GM19455 (cell line): ENCODE data around the gene THOC7.

Source experiments
- ATAC-seq: cut with Tn5 transposase; IDR thresholded peaks from one replicate; pipeline ENCODE4 v1.9.1; 2021; ENCODE audit not compliant: unreplicated experiment

The THOC7 gene

GRCh38 chr3:63863150-63864007 is at the start of gene THOC7, which contains the start of gene ATXN7:
TSS of gene THOC7 (minus strand) at chr3:63863805. CDS start at chr3:63863790, 15 bp downstream.
TSS of gene ATXN7 (plus strand) at chr3:63863867. CDS start at chr3:63912599, 48,732 bp downstream.
- ATAC-seq: peak; percentile 78

- peak; percentile 9 for ATAC-seq
These were observed 49.4 kb upstream of the THOC7 start for GRCh38 chr3:63912768-63913588.

- ATAC-seq: peak; percentile 83
These were observed 48.5 kb upstream of the THOC7 start, which contains the start of gene SCAANT1 for GRCh38 chr3:63911873-63912767. TSS of gene SCAANT1 (minus strand) at chr3:63912383.

- ATAC-seq: peak; percentile 24
These were observed 47.9 kb upstream of the THOC7 start for GRCh38 chr3:63911509-63911872.

GRCh38 chr3:63910891-63911290 is 47.3 kb upstream of the THOC7 start:
- no peak for ATAC-seq

- no peak for ATAC-seq
These were observed 46.4 kb upstream of the THOC7 start for GRCh38 chr3:63910001-63910400.

- no peak for ATAC-seq
These were observed 45.8 kb upstream of the THOC7 start for GRCh38 chr3:63909431-63909830.

DNA sequence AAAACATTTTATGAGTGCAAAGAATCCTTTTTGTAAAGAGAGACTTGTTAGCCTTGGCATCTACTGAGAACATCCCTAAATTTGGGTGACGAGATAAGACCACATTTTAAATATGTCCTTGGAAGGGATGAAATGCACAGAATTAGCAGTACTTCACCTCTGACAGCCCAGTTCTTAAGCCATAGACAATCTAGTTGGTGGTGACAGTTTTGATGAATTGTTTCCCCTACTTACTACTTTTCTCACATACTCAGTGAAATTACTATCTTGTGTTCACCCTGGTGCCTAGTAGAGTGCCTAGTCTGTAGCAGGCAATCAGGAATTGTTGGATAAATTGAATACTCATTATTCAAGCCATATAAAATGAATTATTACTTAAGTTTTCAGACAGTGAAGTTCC is 45.2 kb upstream of the THOC7 start:
- ATAC-seq: no peak

DNA sequence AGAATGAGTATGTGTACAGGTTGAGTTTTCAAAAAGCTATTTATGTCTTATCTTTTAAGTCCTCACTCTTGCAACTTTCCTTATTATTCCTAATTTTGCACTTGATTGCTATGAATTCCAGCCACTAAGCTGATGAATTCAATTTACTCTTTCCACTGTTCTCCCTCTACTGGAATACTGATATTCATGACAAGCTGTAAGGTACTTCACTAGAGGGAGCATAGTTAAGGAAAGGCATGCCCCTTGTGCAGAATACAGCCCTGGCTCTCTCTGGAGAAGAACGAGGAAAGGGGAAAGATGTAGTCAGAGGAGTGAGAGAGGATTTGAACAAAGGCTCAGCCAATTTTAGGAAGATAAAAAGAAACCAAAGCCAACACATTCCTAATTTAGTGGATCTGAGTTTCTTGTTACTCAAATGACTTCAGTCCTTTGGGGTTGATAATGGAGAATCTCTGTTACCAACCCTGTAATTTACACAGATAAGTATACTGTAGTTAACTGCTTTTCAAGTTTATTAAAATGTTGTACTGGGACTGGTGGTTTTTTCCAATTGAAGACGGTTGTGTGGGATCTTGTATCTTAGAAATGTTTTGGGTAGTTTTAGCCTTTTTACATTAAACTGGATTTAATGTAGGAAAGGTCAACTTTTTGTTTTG is 44.6 kb upstream of the THOC7 start:
- ATAC-seq: no peak

GRCh38 chr3:63905731-63906620 is 42.4 kb upstream of the THOC7 start:
- no peak for ATAC-seq

DNA sequence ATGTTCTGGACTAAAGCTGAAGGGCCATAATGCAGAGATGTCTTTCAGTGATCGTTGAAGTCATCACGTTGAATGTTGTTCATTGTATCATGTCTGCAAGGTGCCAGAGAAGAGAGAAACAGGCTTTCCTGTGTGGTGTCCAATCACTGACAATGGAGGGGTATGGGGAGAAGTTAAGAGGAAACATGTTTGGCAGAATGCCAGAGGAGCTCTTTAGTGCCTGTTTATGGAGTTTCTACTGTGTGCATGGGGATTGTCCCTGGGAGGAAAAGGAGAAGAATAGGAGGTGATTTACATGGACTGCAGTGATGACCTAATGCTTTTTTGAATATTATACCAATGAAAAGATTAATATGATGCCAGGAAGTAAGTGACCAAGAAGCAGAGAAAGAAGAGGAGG is 36.9 kb upstream of the THOC7 start:
- ATAC-seq: no peak

DNA sequence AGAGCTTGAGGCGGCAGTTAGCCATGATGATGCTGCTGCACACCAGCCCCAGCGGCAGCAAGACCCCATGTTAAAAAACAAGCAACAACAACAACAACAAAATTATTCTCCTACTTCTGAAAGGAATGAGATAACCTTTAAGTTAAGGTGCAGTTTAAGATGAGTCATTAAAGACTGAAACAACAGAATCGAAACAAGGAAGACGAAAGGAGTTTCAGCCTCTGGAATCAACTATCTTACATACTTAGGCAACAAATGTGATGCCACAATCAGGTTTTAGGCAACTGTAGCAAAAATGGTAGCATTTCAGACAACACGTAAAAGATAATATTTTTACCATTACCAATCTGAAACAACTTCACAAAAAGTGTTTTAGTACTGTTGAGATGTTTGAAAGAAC is 36.4 kb upstream of the THOC7 start:
- no peak for ATAC-seq

DNA sequence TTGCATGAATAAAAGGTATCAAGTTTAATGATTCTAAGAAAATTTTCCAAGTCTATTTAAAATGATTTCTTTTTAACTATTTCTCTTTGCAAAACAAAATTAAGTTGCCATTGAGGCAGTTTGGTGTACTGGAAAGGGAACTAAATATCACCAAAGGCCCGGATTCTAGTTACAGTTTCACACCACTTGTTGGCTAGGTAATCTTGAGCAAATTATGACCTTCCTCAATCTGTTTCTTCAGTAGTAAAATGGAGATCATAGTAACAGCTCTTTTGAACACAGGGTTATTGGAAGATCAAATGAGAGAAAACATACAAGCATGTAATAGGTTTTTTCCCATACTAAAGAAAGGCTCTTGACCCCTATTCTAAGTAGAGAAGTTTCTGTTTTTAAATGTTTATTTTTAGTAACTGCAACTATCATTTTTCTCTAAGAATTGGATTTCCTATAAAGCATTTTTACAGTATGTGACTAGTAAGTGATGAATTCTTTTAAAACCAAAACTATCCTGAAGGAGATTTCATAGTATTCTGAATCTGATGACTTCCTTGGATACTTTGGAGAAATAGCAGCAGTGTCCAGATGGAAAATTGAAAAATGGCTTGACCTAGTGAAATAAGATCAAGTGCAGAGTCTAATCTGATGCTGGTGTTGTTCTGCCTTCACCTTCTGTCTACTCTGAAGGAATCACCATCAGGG is 32.9 kb upstream of the THOC7 start:
- ATAC-seq: peak; percentile 65

DNA sequence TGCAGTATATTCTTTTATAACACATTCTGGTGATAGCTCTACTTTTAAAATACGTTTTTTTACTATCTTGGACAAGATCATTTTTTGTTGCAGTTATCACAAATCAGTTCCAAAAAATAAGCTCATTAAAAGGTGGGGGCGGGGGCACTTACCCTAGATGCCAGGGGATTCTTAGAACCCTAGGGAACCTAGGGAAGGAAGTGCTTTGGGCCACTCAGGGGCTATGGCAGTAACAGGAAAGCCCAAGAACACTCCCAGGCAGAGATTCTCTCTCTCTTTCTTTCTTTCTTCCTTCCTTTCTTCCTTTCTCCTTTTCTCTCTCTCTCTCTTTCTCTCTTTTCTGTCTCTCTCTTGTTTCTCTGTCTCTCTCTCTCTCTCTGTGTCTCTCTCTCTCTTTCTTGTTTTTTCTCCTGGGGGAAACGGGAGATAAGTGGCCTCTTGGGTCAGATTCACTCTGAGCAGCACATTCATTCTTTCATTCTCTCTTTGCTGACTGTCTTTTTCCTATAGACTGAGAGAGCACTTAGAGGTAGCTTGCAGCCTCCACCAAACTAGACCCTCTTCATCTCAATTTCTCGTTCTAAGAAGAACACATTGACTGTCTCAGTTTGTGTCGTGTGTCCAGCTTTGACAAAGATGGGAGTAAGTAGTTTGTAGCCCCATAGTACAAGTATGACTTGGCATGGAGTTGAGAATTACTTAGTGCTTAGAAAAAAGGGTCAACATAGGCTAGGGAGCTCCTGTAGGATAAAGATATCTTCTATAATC is 32.0 kb upstream of the THOC7 start:
- ATAC-seq: no peak

DNA sequence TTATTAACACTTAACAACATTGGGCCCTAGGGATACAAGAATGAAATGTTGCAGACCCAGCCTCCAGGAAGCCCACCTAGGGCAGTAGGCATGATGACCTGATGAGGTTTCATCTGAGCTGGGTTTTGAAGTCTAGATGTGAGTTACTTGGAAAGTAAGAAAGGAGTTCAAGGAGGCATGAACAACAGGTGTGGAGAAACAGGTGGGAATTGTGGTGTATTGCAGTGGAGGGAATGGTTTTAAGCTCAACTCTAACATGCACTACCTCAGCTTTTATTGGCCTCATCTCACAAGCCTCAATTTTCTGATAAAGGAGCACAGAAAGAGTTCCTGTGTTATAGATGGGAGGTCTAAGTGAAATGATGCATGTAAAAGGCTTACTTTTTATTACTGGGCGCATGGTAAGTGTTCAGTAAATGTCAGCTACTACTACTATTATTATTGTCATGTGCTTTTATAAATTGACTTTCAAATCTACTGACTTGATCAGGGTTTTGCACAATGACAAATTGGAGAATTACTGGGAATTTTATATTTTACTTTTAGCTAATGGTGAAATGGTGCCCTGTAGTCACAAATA is 29.3 kb upstream of the THOC7 start:
- no peak for ATAC-seq

DNA sequence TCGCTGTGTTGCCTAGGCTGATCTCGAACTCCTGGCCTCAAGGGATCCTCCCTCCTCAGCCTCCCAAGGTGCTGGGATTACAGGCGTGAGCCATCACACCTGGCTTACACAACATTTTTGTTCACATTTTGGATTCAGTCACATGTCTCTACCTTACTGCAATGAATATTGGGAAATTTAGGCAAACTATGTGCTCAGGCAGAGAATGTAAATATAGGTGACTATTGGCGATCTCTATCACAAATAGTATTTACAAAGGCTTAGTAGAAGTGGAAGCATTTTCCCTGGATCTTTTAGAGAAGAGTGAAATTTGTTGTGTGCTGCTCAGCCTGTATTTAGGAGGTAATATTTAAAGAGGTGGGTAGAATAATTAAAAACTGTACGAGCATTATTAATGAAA is 27.9 kb upstream of the THOC7 start:
- no peak for ATAC-seq

DNA sequence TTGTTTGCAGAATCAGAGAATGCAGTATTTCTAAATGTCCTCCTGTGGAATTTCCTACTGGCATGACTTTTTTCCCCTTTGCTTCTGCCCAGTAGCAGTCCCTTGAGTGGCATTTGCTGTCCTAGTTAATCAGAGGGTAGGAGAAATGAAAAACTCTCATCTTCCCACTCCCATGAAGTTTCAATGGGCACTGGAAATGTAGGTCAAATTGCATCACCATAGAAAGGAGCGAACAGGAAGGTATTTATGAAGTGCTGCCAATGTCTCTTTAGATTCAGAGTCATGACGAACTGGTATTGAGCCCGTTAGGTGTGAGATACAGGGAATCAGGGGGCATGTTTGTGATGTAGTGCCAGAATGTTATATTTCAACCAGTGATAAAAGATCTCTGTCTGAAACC is 23.3 kb upstream of the THOC7 start:
- ATAC-seq: no peak

- no peak for ATAC-seq
These were observed 17.0 kb upstream of the THOC7 start for GRCh38 chr3:63880653-63881052.
